Measurements from ENCODE around the gene MACROD2. TPM values are rescaled to one million over a fixed set of nuclear protein-coding genes. Genes with fewer than 3 reads are reported as not detected.
A peak's percentile ranks its signal among the peaks of the same experiment; 100 is the strongest.

The MACROD2 gene
- total RNA-seq, 3 donors from 2014 or later: 3.2 to 7.6 (median 6.4) TPM

GRCh38 chr20:15708984-15709598 is 1713.8 kb downstream of the MACROD2 start:
- Histone ChIP-seq H3K4me1 (ENCODE audit: low read depth) (no peaks in the 10 kb centered on the region), H3K9me3 (no peaks in the 10 kb centered on the region), H3K36me3 (ENCODE audit: low read depth) (no peaks in the 10 kb centered on the region), H3K4me3 (no peak overlapping the region)
- DNase-seq (peak in 2 of 3 donors; percentile 65 to 75), ATAC-seq (peak; percentile 72)
- TF ChIP-seq, protein P1, sequence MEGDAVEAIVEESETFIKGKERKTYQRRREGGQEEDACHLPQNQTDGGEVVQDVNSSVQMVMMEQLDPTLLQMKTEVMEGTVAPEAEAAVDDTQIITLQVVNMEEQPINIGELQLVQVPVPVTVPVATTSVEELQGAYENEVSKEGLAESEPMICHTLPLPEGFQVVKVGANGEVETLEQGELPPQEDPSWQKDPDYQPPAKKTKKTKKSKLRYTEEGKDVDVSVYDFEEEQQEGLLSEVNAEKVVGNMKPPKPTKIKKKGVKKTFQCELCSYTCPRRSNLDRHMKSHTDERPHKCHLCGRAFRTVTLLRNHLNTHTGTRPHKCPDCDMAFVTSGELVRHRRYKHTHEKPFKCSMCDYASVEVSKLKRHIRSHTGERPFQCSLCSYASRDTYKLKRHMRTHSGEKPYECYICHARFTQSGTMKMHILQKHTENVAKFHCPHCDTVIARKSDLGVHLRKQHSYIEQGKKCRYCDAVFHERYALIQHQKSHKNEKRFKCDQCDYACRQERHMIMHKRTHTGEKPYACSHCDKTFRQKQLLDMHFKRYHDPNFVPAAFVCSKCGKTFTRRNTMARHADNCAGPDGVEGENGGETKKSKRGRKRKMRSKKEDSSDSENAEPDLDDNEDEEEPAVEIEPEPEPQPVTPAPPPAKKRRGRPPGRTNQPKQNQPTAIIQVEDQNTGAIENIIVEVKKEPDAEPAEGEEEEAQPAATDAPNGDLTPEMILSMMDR (IDR thresholded peaks at IDR 0.05): no peak
- intact Hi-C loops (cut with DNase I, micrococcal nuclease): no loop called here

GRCh38 chr20:15710636-15711035 is 1715.3 kb downstream of the MACROD2 start:
- H3K36me3 ChIP-seq (ENCODE audit: low read depth): no peaks in the 10 kb centered on the region
- no peak for DNase-seq
- no peak overlapping the region for H3K4me3 ChIP-seq
- ATAC-seq: no peak
- TF ChIP-seq, protein P1 (IDR thresholded peaks at IDR 0.05): no peak
- H3K4me1 ChIP-seq (ENCODE audit: low read depth): no peaks in the 10 kb centered on the region
- no peaks in the 10 kb centered on the region for H3K9me3 ChIP-seq
- intact Hi-C loops (cut with DNase I, micrococcal nuclease): no loop called here

GRCh38 chr20:15711177-15711576 is 1715.9 kb downstream of the MACROD2 start:
- TF ChIP-seq, protein P1 (IDR thresholded peaks at IDR 0.05): no peak
- H3K36me3 ChIP-seq (ENCODE audit: low read depth): no peaks in the 10 kb centered on the region
- DNase-seq: no peak
- H3K4me1 ChIP-seq (ENCODE audit: low read depth): no peaks in the 10 kb centered on the region
- no peak for ATAC-seq
- H3K9me3 ChIP-seq: no peaks in the 10 kb centered on the region
- intact Hi-C loops (cut with DNase I, micrococcal nuclease): no loop called here
- H3K4me3 ChIP-seq: no peak overlapping the region

GRCh38 chr20:15716256-15716655 is 1720.9 kb downstream of the MACROD2 start:
- no peak for ATAC-seq
- intact Hi-C loops (cut with DNase I, micrococcal nuclease): no loop called here
- no peak overlapping the region for H3K4me3 ChIP-seq
- H3K4me1 ChIP-seq (ENCODE audit: low read depth): no peaks in the 10 kb centered on the region
- no peaks in the 10 kb centered on the region for H3K36me3 ChIP-seq (ENCODE audit: low read depth)
- no peaks in the 10 kb centered on the region for H3K9me3 ChIP-seq
- TF ChIP-seq, protein P1 (IDR thresholded peaks at IDR 0.05): no peak
- DNase-seq: no peak

GRCh38 chr20:15726416-15726815 is 1731.1 kb downstream of the MACROD2 start:
- Histone ChIP-seq H3K9me3 (peaks cover 3% of the 10 kb centered on the region), H3K36me3 (ENCODE audit: low read depth) (no peaks in the 10 kb centered on the region), H3K4me3 (no peak overlapping the region), H3K4me1 (ENCODE audit: low read depth) (no peaks in the 10 kb centered on the region)
- ATAC-seq (no peak), DNase-seq (no peak)
- TF ChIP-seq, protein P1 (IDR thresholded peaks at IDR 0.05): no peak
- intact Hi-C loops (cut with DNase I, micrococcal nuclease): no loop called here

DNA sequence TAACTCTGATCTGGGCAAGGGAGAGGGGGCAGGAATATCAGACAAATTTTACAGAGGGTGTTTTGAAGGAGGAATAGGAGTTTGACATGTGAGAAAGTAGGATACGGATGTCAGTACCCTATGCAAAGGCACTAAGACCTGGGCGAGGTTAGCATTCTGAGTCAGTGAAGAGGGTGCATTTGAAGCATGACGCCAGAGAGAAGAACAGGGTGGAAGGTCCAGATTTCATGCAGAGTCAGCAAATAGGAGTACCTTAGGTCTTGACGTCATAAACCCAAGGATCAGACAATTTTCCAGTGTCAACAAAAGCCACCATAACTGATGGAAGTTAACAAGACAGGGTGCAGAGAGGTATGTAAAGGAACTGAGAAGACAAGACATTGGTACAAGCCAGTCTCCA is 1738.7 kb downstream of the MACROD2 start:
- intact Hi-C loops (cut with DNase I, micrococcal nuclease): no loop called here
- Histone ChIP-seq H3K36me3 (ENCODE audit: low read depth) (no peaks in the 10 kb centered on the region), H3K4me3 (no peak overlapping the region), H3K4me1 (ENCODE audit: low read depth) (no peaks in the 10 kb centered on the region), H3K9me3 (no peaks in the 10 kb centered on the region)
- TF ChIP-seq, protein P1 (IDR thresholded peaks at IDR 0.05): no peak
- ATAC-seq (no peak), DNase-seq (no peak)
